Measurements from ENCODE around the gene ECSIT.
"Not testable (repeated sequence)": the region's sequence is repeated elsewhere in the genome, so short reads cannot be mapped to it uniquely, and the experiment has no call there.

Gene ECSIT

GRCh38 chr19:11499220-11499726 is 29.7 kb downstream of the ECSIT start:
- DNase-seq = no peak

GRCh38 chr19:11496391-11497163 is 32.4 kb downstream of the ECSIT start:
- DNase-seq = no peak

GRCh38 chr19:11495885-11496284 is 33.0 kb downstream of the ECSIT start:
- no peak for DNase-seq

GRCh38 chr19:11495481-11495880 is 33.5 kb downstream of the ECSIT start:
- DNase-seq = no peak

GRCh38 chr19:11494634-11495285 is 34.2 kb downstream of the ECSIT start:
- no peak for DNase-seq

- no peak for DNase-seq
These were observed 39.6 kb downstream of the ECSIT start for GRCh38 chr19:11489378-11489777.

- no peak for DNase-seq
These were observed 42.1 kb downstream of the ECSIT start for GRCh38 chr19:11486661-11487503.

GRCh38 chr19:11485245-11485837 is 43.6 kb downstream of the ECSIT start:
- no peak for DNase-seq

- DNase-seq = no peak
These were observed 45.4 kb downstream of the ECSIT start for GRCh38 chr19:11483366-11484111.

- DNase-seq = peak; percentile 84
These were observed 46.4 kb downstream of the ECSIT start for GRCh38 chr19:11482384-11483050.

- peak; percentile 55 for DNase-seq
These were observed 47.2 kb downstream of the ECSIT start for GRCh38 chr19:11481534-11482383.

- no peak for DNase-seq
These were observed 48.0 kb downstream of the ECSIT start, which contains the start of gene ELAVL3 for GRCh38 chr19:11480715-11481533. Gene ELAVL3, minus strand, starts transcription at chr19:11481046. Its CDS starts 438 bp downstream, at chr19:11480608.

GRCh38 chr19:11479898-11480714 is 48.8 kb downstream of the ECSIT start:
- no peak for DNase-seq

GRCh38 chr19:11479090-11479897 is 49.6 kb downstream of the ECSIT start:
- no peak for DNase-seq

GRCh38 chr19:11478167-11479089 is 50.5 kb downstream of the ECSIT start:
- no peak for DNase-seq

GRCh38 chr19:11475861-11476260 is 53.1 kb downstream of the ECSIT start:
- no peak for DNase-seq

GRCh38 chr19:11475343-11475742 is 53.6 kb downstream of the ECSIT start:
- not testable (repeated sequence) for DNase-seq
